GM12874 (cell line): ENCODE measurements around the gene ANP32B.

Experiments used
- TF ChIP-seq, protein P1 (sequence below): IDR thresholded peaks from 2 replicates; pipeline ENCODE4 v1.5.1; 2011; ENCODE audit warnings: low read depth, mild to moderate bottlenecking, control low read depth, low read length, moderate library complexity; ENCODE audit not compliant: insufficient read depth

ANP32B gene

GRCh38 chr9:98043915-98044314 lies 60.8 kb downstream of the ANP32B start:
- TF ChIP-seq, protein P1, sequence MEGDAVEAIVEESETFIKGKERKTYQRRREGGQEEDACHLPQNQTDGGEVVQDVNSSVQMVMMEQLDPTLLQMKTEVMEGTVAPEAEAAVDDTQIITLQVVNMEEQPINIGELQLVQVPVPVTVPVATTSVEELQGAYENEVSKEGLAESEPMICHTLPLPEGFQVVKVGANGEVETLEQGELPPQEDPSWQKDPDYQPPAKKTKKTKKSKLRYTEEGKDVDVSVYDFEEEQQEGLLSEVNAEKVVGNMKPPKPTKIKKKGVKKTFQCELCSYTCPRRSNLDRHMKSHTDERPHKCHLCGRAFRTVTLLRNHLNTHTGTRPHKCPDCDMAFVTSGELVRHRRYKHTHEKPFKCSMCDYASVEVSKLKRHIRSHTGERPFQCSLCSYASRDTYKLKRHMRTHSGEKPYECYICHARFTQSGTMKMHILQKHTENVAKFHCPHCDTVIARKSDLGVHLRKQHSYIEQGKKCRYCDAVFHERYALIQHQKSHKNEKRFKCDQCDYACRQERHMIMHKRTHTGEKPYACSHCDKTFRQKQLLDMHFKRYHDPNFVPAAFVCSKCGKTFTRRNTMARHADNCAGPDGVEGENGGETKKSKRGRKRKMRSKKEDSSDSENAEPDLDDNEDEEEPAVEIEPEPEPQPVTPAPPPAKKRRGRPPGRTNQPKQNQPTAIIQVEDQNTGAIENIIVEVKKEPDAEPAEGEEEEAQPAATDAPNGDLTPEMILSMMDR: no peak

DNA sequence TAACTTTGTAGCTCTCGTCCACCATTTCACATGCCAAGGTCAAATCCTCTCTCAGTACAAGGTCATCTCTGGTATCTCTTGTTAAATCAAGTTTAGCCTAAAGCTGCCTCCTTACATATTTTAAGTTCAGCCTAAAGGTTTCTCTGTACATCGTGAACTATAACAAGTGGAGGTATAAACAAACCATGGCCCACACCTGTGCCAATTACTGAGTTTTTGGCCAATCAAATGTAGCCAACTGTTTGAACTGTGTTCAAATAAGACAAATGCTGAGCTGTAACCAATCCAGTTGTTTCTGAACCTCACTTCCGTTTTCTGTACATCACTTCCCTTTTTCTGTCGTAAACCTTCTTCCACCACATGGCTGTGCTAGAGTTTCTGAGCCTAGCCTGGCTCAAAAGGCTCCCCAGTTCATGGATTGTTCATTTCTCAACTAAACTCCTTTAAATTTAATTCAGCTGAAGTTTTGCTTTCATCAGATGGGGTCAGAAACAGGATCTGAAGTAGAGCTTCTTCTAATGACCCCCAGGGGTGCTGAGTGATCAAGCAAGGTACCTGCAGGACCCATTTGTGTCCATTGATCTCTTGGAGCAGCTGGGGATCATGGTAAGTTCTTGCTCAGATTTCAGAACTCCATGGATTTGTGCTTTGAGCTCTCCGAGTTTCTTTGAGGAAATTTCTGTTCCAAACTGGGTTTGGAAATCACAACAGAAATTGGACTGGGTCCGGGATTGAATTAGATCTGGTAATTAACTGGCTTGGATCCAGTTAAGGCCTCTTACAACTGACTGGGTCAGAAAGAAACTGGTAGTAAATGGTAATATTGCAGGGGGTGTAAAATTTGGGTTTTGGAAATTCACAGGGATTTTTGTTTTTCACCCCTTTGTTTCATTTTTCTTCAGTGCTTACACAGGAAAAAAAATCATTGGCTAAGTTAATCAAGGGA lies 62.4 kb downstream of the ANP32B start:
- TF ChIP-seq, protein P1: no peak

- TF ChIP-seq, protein P1: no peak
These were observed 63.0 kb downstream of the ANP32B start for GRCh38 chr9:98046180-98046543.

GRCh38 chr9:98047002-98047401 lies 63.9 kb downstream of the ANP32B start:
- TF ChIP-seq, protein P1: no peak

DNA sequence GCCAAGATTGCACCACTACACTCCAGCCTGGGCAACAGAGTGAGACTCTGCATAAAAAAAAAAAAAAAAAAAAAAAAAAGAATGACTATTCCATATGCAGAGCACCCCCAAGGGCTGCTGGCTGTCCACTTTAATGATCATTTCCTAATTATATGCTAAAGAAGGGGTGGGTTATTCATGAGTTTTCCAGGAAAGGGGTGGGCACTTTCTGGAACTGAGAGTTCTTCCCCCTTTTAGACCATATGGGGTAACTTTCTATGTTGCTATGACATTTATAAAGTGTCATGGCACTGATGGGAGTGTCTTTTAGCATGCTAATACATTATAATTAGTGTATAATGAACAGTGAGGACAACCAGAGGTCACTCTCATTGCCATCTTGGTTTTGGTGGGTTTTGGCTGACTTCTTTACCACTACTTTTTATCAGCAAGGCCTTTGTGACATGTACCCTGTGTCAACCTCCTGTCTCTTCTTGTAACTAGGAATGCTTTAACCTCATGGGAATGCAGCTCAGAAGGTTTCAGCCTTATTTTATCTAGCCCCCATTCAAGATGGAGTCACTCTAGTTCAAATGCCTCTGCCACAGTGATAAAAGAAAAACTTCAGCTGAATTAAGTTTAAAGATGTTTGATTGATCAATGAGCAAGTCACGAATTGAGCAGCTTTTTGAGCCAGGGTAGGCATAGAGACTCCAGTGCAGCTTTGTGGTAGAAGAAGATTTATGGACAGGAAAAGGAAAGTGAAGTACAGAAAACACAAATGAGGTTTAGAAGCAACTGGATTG lies 66.3 kb downstream of the ANP32B start:
- TF ChIP-seq, protein P1: no peak

- TF ChIP-seq, protein P1: no peak
These were observed 67.2 kb downstream of the ANP32B start for GRCh38 chr9:98050351-98050750.

GRCh38 chr9:98054376-98054951 lies 71.3 kb downstream of the ANP32B start:
- TF ChIP-seq, protein P1: no peak
